Measurements from ENCODE around the gene PPP4R3B.

PPP4R3B gene

GRCh38 chr2:55511508-55512124 lies 105.8 kb downstream of the PPP4R3B start:
- no peak for DNase-seq (ENCODE audit: low read depth)

- DNase-seq (ENCODE audit: low read depth): no peak
These were observed 114.8 kb downstream of the PPP4R3B start for GRCh38 chr2:55502590-55503141.

GRCh38 chr2:55500025-55500424 lies 117.4 kb downstream of the PPP4R3B start:
- DNase-seq (ENCODE audit: low read depth): no peak

- DNase-seq (ENCODE audit: low read depth): no peak
These were observed 118.8 kb downstream of the PPP4R3B start for GRCh38 chr2:55498582-55498981.
